Heart left ventricle (tissue), 16 donors: ENCODE data around the gene CHN2. TPM values are rescaled to one million over a fixed set of nuclear protein-coding genes. Genes with fewer than 3 reads are reported as not detected.

Source experiments
- ATAC-seq, 4 donors: fragments of 200-7000 bp; cut with Tn5 transposase; one replicate each; pipeline ENCODE4 v1.9.1; 2020 to 2022; ENCODE audit warnings: moderate library complexity in 4 of 4, mild to moderate bottlenecking in 3 of 4, moderate number of reproducible peaks in 1 of 4
- DNase-seq, 5 donors: peaks; one replicate each; pipeline ENCODE4 v3.0.0-alpha.2; 2020
- H3K27ac ChIP-seq, 12 donors: fragments of 200-600 bp; sonication (generic) in 4 of 12; one replicate each; pipeline versions ENCODE4 v1.5.0 to v1.8.0; 2016 to 2022; ENCODE audit warnings: mild to moderate bottlenecking in 2 of 12
- H3K27me3 ChIP-seq, 9 donors: fragments of 200-600 bp; sonication (generic) in 2 of 9; one replicate each; pipeline versions ENCODE4 v1.5.1 to v1.8.0; 2016 to 2022; ENCODE audit warnings: mild to moderate bottlenecking in 3 of 9
- H3K36me3 ChIP-seq, 9 donors: fragments of 200-600 bp; sonication (generic) in 2 of 9; one replicate each; pipeline versions ENCODE4 v1.5.0 to v1.8.0; 2018 to 2022; ENCODE audit warnings: mild to moderate bottlenecking in 2 of 9
- H3K4me1 ChIP-seq, 12 donors: fragments of 200-600 bp; sonication (generic) in 4 of 12; one replicate each; pipeline versions ENCODE4 v1.5.0 to v1.8.0; 2016 to 2022; ENCODE audit warnings: mild to moderate bottlenecking in 3 of 12
- H3K4me3 ChIP-seq, 12 donors: fragments of 200-600 bp; sonication (generic) in 4 of 12; one replicate each; pipeline versions ENCODE4 v1.5.0 to v1.8.0; 2017 to 2022; ENCODE audit warnings: mild to moderate bottlenecking in 9 of 12, moderate library complexity in 4 of 12
- H3K9me3 ChIP-seq, 12 donors: fragments of 200-600 bp; sonication (generic) in 4 of 12; one replicate each; pipeline versions ENCODE4 v1.5.0 to v1.8.0; 2016 to 2022; ENCODE audit warnings: mild to moderate bottlenecking in 1 of 12
- CTCF ChIP-seq, 12 donors: fragments of 200-600 bp; sonication (generic) in 4 of 12; IDR thresholded peaks; one replicate each; pipeline versions ENCODE4 v1.5.0 to v1.8.0; 2018 to 2022; ENCODE audit warnings: antibody characterized with exemption in 12 of 12, mild to moderate bottlenecking in 5 of 12
- POLR2A ChIP-seq, 2 donors: fragments of 450-650 bp; IDR thresholded peaks; one replicate each; pipeline ENCODE4 v1.6.1; 2017; ENCODE audit warnings: antibody characterized with exemption in 2 of 2, mild to moderate bottlenecking in 2 of 2, moderate library complexity in 2 of 2
- WGBS, 4 donors: extraction: QIAGEN DNeasy Blood & Tissue Kit in 2 of 4; methylation state at CpG; one replicate each; pipeline versions ENCODE4 v1.1.5 to v1.1.7; 2013 to 2018; 5-methylcytosine and 5-hydroxymethylcytosine counted together
- intact Hi-C, 10 donors: fragments of 100-400 bp; cut with DNase I; formaldehyde crosslinking; loops; one replicate each; pipeline versions ENCODE4 v1.11.1 to v1.14.2; 2022
- polyA plus RNA-seq, 2 donors: library from polyadenylated mRNA; stranded (reverse); fragments of 200-250 nt; gene quantifications; one replicate each; pipeline ENCODE4 v1.2.3, GENCODE V29; 2013
- total RNA-seq, 9 donors: library from RNA; depleted of rRNA in 2 of 9; stranded (reverse); fragments of >200 nt in 2 of 9; fragmentation: NEBNext Ultra II Directional in 3 of 9; extraction: Animal tissue kit (Norgen Biotek cat#: 25700) in 3 of 9; gene quantifications; one replicate each; pipeline versions ENCODE4 v1.1.0 to v1.2.4, GENCODE V29; 2016 to 2023
- donor health status: ischemic (EF 13 %, LVEDD 7.1; RV severe dilation, severe dysfunction).
- donor health status: healthy with polysubstance abuse.
- donor health status: DM: no; HTN: yes; CAD: no.
- donor health status: DM: no; HTN: no; CAD: no.
- donor health status: ischemic (EF 25% LVEDD 6.9; RV normal size, moderate dysfunction).
- donor health status: ischemic (EF 25% LVEDD 5.7; RV mildly dilated, moderate dysfunction).
- donor health status: healthy.
- donor health status: DM: yes; HTN: yes; CAD: no.
- donor health status: ischemic (EF 35%, LVEDD 5.7; RV mildly dilated, moderate dysfunction).
- donor health status: nonischemic (EF 11% LVEDD 7.7; RV severe dilation, severe dysfunction).
- donor health status: DM: yes; HTN: yes; CAD: no.
- donor health status: PGD.
- donor health status: ischemic (EF 29% LVEDD 5.4; RV normal size, mild dysfunction).
- donor health status: nonischemic (EF 23%, LVEDD 6.1; RV moderate dilation, normal function).

The CHN2 gene
- total and polyA plus RNA-seq, 11 donors, result 11.2 to 54.4 (median 33.6) TPM

- Histone ChIP-seq H3K36me3 (no peaks in the 10 kb centered on the region), H3K4me3 (no peak overlapping the region), H3K9me3 (no peaks in the 10 kb centered on the region), H3K27me3 (no peaks in the 10 kb centered on the region), H3K27ac (no peak overlapping the region), H3K4me1 (peaks cover 0 to 28% (median 6%) of the 10 kb centered on the region in 12 donors)
- intact Hi-C loops, result loop anchor here in 1 of 10 donors (10.0 kb wide), 1 partner anchor 108 kb away; the partner anchor contains the start of gene CHN2
- TF ChIP-seq CTCF (IDR thresholded peaks at IDR 0.05) (no peak), POLR2A (IDR thresholded peaks at IDR 0.05) (no peak)
- no peak for ATAC-seq
- DNase-seq, result no peak
- 95 to 96% (median 96%) methylated on average over 12 of the region's 12 CpGs for WGBS, 4 donors
Measured at GRCh38 chr7:29302666-29303395, 108.3 kb downstream of the CHN2 start.

- DNase-seq, result peak in 4 of 5 donors; percentile 31 to 62 (median 46)
- ATAC-seq, result peak in 3 of 4 donors; percentile 67 to 90 (median 74)
Measured at GRCh38 chr7:29304756-29305155, 110.2 kb downstream of the CHN2 start.

GRCh38 chr7:29306319-29306991 lies 111.9 kb downstream of the CHN2 start:
- H3K36me3 ChIP-seq, result no peaks in the 10 kb centered on the region
- no peak overlapping the region for H3K4me3 ChIP-seq
- TF ChIP-seq CTCF (IDR thresholded peaks at IDR 0.05) (no peak), POLR2A (IDR thresholded peaks at IDR 0.05) (no peak)
- intact Hi-C loops, result loop anchor here in 1 of 10 donors (10.0 kb wide), 1 partner anchor 112 kb away; the partner anchor contains the start of gene CHN2
- DNase-seq (no peak), ATAC-seq (no peak)
- H3K9me3 ChIP-seq, result peaks cover 0 to 6% (median 0%) of the 10 kb centered on the region in 12 donors
- no peaks in the 10 kb centered on the region for H3K27me3 ChIP-seq
- peaks cover 0 to 15% (median 4%) of the 10 kb centered on the region in 12 donors for H3K4me1 ChIP-seq
- no peak overlapping the region for H3K27ac ChIP-seq
- 60 to 73% (median 67%) methylated on average over 5 of the region's 5 CpGs for WGBS, 4 donors

More at GRCh38 chr7:29304756-29305155, 110.2 kb downstream of the CHN2 start:
- no peaks in the 10 kb centered on the region for H3K36me3 ChIP-seq
- WGBS, 4 donors, result 38 to 46% (median 39%) methylated on average over 6 of the region's 6 CpGs
- no peak overlapping the region for H3K4me3 ChIP-seq
- no peaks in the 10 kb centered on the region for H3K27me3 ChIP-seq
- TF ChIP-seq POLR2A (IDR thresholded peaks at IDR 0.05), result no peak
- intact Hi-C loops, result loop anchor here in 1 of 10 donors (10.0 kb wide), 1 partner anchor 110 kb away; the partner anchor contains the start of gene CHN2
- peaks cover 0 to 28% (median 6%) of the 10 kb centered on the region in 12 donors for H3K4me1 ChIP-seq
- H3K9me3 ChIP-seq, result no peaks in the 10 kb centered on the region
- peak overlapping the region in 1 of 12 donors; percentile 6 for H3K27ac ChIP-seq

- intact Hi-C loops, result loop anchor here in 1 of 10 donors (10.0 kb wide), 1 partner anchor 114 kb away; the partner anchor contains the start of gene CHN2
- DNase-seq, result no peak
- H3K9me3 ChIP-seq, result peaks cover 0 to 6% (median 0%) of the 10 kb centered on the region in 12 donors
- peaks cover 0 to 15% (median 4%) of the 10 kb centered on the region in 12 donors for H3K4me1 ChIP-seq
- ATAC-seq, result no peak
- WGBS, 4 donors, result 84 to 93% (median 86%) methylated on average over 6 of the region's 6 CpGs
- H3K27me3 ChIP-seq, result no peaks in the 10 kb centered on the region
- TF ChIP-seq POLR2A (IDR thresholded peaks at IDR 0.05) (no peak), CTCF (IDR thresholded peaks at IDR 0.05) (no peak)
- H3K27ac ChIP-seq, result no peak overlapping the region
- H3K36me3 ChIP-seq, result no peaks in the 10 kb centered on the region
- H3K4me3 ChIP-seq, result no peak overlapping the region
Measured at GRCh38 chr7:29308424-29308823, 113.8 kb downstream of the CHN2 start.
